Activated naive CD8-positive, alpha-beta T cell treated with anti-CD3 and anti-CD28 coated beads, Interleukin-2, amount 10 ng/mL, durations not matched to agents 7 days and 5 days (primary cell): ENCODE results near the gene MIEF1. TPM values are rescaled to one million over a fixed set of nuclear protein-coding genes. Genes with fewer than 3 reads are reported as not detected.

ENCODE experiments used
- ATAC-seq: fragments of 150-1000 bp; cut with Tn5 transposase; one replicate; pipeline ENCODE4 v1.10.0; 2021; ENCODE audit warnings: low read depth, moderate library complexity
- POLR2A ChIA-PET: fragments of 350-600 bp; sonication (Branson Sonifier 250); formaldehyde crosslinking; loops from one replicate; lab custom pipeline; 2021; ENCODE audit warnings: antibody characterized with exemption; lab: Charles Lee
- DNase-seq: peaks from one replicate; pipeline ENCODE4 v3.0.0; 2021
- H3K27ac Mint-ChIP-seq: one replicate; pipeline ENCODE4 v1.8.0; 2022; ENCODE audit warnings: mild to moderate bottlenecking, mixed read lengths
- H3K27me3 Mint-ChIP-seq: one replicate; pipeline ENCODE4 v1.8.0; 2022; ENCODE audit warnings: mild to moderate bottlenecking, moderate library complexity, mixed read lengths
- H3K36me3 Mint-ChIP-seq: one replicate; pipeline ENCODE4 v1.8.0; 2021; ENCODE audit warnings: mild to moderate bottlenecking, mixed read lengths
- H3K4me1 Mint-ChIP-seq: one replicate; pipeline ENCODE4 v1.8.0; 2021; ENCODE audit warnings: mixed read lengths
- H3K4me3 Mint-ChIP-seq: one replicate; pipeline ENCODE4 v1.8.0; 2022; ENCODE audit warnings: mild to moderate bottlenecking, moderate library complexity, mixed read lengths
- H3K9me3 Mint-ChIP-seq: one replicate; pipeline ENCODE4 v1.8.0; 2021; ENCODE audit warnings: mixed read lengths
- total RNA-seq, 2 experiments: library from RNA; stranded (reverse); gene quantifications; one replicate each; pipeline ENCODE4 v1.2.3, GENCODE V29; 2021

MIEF1 gene
- total RNA-seq, 2 experiments from 2014 or later = 33.9 to 40.0 TPM

DNA sequence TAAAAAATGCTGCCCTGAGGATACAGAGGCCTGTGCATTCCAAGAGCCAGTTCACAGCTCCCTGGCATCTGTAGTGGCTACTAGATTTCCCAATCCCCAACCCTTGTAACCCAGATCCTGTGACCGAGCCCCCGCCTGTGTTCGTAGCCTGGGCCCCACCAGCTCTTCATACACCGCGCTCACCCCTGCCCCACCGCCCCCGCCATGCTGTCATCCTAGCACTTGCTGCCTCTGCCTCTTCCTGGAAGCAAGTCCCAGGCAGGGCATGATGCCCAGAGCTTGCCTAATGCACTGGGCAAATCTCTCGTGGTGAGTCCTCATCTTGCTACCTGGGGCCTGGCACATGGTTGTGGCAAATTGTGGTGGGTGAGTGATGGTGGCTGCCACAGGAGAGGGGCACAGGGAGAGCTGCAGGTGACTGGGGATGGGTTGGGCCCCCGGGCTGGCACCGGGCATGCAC is 38.1 kb upstream of the MIEF1 start:
- H3K27me3 Mint-ChIP-seq = peaks cover 6% of the 10 kb centered on the region
- H3K4me3 Mint-ChIP-seq = no peak overlapping the region
- peaks cover 10% of the 10 kb centered on the region for H3K4me1 Mint-ChIP-seq
- DNase-seq (no peak), ATAC-seq (no peak)
- POLR2A ChIA-PET = interaction anchor here (0.7 to 0.8 kb wide), 2 partner anchors 15 to 64 kb away, joined by 3 read pairs; partner anchors contain the start of gene TAB1
- H3K36me3 Mint-ChIP-seq = no peaks in the 10 kb centered on the region
- no peak overlapping the region for H3K27ac Mint-ChIP-seq
- no peaks in the 10 kb centered on the region for H3K9me3 Mint-ChIP-seq

DNA sequence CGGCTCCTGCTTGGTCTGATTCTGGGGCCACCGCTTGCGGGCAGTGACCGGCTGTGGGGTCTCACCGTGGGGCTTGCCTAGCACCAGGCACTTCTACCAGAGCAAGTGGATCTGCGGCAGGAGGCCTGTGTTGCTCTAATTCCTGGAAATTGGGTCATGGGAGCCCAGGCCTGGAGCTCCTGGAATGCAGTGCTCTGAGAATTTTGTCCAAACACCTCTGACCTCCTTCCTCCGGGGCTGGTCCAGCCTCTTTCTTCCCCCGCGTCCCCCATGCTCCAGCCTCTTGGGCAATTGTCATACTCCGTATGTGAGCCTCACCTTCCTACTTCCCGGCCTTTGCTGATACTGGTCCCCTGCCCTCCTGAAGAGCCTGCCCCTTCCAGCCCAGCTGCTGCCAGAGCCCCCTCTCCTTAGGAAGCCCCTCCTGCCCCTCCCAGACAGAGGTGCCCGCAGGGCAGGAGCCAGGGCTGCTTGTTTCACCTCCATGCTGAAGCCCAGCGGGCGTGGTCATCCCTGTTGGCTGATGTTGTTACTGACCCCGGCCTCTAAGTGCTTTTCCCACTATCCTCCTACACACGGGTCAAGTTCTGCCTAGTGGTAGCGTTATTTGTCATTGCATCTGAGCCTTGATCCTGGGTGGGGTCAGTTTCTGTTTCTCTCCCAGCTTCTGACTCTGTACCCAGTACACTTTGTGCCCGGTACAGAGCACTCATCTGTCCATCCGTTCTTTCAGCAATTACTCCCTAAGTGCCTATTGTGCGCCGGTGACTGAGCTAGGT is 35.7 kb upstream of the MIEF1 start:
- Mint-ChIP-seq H3K27me3 (no peaks in the 10 kb centered on the region), H3K4me1 (peaks cover 13% of the 10 kb centered on the region), H3K36me3 (no peaks in the 10 kb centered on the region), H3K27ac (no peak overlapping the region), H3K9me3 (no peaks in the 10 kb centered on the region), H3K4me3 (no peak overlapping the region)
- POLR2A ChIA-PET = no interaction called here
- ATAC-seq (no peak), DNase-seq (no peak)

DNA sequence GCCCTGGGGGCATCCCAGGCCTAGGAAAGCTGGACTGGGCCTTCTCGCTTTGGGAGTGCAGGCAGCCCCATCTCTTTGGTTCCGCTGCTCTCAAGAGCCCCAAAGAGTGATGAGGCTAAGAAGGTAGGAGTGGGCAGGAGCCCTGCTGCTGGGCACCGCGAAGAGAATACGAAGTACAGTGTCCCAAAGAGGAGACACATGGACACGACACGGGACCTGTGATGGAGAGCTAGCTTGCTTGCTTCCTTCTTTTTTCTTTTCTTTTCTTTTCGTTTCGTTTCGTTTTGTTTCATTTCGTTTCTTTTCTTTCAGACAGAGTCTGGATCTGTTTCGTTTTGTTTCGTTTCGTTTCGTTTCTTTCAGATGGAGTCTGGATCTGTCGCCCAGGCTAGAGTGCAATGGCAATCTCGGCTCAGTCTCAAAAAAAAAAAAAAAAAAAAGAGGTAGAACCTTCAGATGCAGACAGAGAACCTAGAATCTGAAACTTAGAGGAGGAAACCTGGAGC is 34.6 kb upstream of the MIEF1 start:
- POLR2A ChIA-PET = interaction anchor here (0.5 to 1.7 kb wide), 2 partner anchors 16 to 21 kb away, joined by 3 to 4 read pairs; no protein-coding TSS in a partner anchor
- Mint-ChIP-seq H3K4me3 (no peak overlapping the region), H3K27ac (no peak overlapping the region), H3K36me3 (no peaks in the 10 kb centered on the region), H3K27me3 (no peaks in the 10 kb centered on the region), H3K9me3 (no peaks in the 10 kb centered on the region), H3K4me1 (peaks cover 22% of the 10 kb centered on the region)
- ATAC-seq (no peak), DNase-seq (no peak)

DNA sequence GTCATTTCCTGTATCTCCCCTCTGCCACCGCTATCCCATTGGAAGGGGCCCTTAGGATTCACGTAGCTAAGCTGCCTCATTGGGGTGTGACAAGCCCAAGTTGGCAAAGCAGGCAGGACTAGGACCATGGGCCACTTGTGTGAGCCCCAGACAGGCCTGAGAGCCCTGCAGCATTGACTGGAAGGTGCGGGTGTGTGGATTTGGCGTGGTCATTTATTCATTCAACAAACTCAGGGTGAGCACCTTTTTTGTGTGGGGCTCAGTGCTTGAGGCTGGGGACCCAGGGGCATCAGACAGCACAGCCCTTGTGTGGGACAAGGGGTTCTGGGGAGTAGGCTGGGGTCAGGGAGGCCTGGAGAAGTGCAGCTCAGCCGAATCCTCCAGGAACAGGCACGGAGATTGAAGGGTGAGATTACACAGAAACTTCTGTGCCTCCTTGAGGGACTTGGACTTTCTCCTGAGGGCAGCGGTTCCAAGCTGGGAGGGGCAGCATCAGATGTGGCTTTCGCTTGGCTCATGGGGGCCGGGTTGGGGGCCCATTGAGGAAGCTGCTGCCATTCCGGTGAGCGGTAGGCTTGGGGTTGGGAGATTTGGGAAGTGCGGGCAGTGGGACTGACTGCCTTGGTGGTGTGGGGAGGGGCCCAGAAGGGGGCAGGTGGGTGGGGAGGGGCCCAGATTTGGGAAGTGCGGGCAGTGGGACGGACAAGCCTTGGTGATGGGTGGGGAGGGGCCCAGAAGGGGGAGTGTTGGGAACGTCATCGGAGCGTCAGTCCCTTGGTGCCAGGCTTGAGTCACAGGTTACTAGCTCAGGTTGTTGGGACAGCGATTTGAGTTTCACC is 33.4 kb upstream of the MIEF1 start:
- ATAC-seq (no peak), DNase-seq (no peak)
- H3K4me3 Mint-ChIP-seq = no peak overlapping the region
- H3K36me3 Mint-ChIP-seq = no peaks in the 10 kb centered on the region
- POLR2A ChIA-PET = interaction anchor here (1.7 kb wide), 1 partner anchor 22 kb away, joined by 4 read pairs; no protein-coding TSS in a partner anchor
- H3K4me1 Mint-ChIP-seq = peaks cover 29% of the 10 kb centered on the region
- no peaks in the 10 kb centered on the region for H3K27me3 Mint-ChIP-seq
- H3K27ac Mint-ChIP-seq = peak overlapping the region; percentile 65
- no peaks in the 10 kb centered on the region for H3K9me3 Mint-ChIP-seq

DNA sequence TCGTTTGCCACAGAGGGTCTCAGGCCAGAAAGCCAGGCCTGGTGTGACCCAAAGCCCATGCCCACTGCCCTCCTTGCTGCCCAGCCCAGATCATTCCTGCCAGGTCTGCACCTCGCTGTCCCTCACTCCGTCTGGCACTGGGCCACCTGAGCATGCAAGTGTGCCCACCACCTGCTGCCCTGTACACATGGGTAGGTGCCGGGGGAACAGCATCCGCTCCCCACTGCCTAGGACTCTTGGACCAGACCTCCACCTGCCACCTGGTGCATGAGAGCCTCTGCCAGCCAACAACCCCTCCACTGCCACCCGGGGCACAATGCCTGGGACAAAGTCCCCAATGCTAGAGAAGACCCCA is 32.8 kb upstream of the MIEF1 start:
- H3K27me3 Mint-ChIP-seq = no peaks in the 10 kb centered on the region
- H3K4me1 Mint-ChIP-seq = peaks cover 29% of the 10 kb centered on the region
- ATAC-seq = no peak
- no peaks in the 10 kb centered on the region for H3K9me3 Mint-ChIP-seq
- no peak overlapping the region for H3K4me3 Mint-ChIP-seq
- H3K36me3 Mint-ChIP-seq = no peaks in the 10 kb centered on the region
- no peak for DNase-seq
- POLR2A ChIA-PET = no interaction called here
- no peak overlapping the region for H3K27ac Mint-ChIP-seq

DNA sequence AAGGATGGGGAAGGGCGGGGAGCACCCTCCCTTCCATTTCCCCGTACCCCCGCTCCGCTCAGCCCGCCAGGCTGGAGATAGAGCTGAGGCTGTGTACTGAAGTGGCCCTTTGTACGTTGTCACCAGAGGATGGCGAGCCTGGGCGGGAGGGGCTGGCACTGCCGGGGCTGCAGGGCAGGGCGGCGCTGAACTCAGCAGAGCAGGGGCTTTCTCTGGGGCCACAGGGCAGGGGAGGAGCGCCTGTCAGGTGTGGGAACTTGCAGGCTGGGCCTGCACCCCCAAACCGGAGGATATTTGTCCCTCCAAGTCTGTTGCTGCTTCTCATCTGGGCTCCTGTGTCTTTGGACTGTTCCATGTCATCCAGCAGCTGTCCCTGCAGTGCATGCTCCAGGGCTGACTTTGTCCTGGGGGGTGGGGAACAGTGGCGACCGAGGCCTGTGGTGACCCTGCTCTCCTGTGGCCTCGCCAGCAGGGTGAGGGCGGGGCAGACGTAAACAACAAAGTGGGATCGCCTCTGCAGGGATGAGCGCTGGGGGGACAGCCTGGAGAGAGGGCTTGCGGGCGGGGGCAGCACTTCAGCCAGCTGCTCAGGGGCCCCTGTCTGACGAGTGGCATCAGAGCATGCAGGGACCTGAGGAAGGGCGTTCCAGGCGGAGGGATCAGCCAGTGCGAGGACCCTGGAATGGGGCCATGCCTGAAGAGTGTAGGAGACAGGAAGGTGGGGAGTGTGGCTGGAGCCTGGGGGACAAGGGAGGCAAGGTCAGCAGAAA is 32.2 kb upstream of the MIEF1 start:
- no peak overlapping the region for H3K27ac Mint-ChIP-seq
- peaks cover 29% of the 10 kb centered on the region for H3K4me1 Mint-ChIP-seq

DNA sequence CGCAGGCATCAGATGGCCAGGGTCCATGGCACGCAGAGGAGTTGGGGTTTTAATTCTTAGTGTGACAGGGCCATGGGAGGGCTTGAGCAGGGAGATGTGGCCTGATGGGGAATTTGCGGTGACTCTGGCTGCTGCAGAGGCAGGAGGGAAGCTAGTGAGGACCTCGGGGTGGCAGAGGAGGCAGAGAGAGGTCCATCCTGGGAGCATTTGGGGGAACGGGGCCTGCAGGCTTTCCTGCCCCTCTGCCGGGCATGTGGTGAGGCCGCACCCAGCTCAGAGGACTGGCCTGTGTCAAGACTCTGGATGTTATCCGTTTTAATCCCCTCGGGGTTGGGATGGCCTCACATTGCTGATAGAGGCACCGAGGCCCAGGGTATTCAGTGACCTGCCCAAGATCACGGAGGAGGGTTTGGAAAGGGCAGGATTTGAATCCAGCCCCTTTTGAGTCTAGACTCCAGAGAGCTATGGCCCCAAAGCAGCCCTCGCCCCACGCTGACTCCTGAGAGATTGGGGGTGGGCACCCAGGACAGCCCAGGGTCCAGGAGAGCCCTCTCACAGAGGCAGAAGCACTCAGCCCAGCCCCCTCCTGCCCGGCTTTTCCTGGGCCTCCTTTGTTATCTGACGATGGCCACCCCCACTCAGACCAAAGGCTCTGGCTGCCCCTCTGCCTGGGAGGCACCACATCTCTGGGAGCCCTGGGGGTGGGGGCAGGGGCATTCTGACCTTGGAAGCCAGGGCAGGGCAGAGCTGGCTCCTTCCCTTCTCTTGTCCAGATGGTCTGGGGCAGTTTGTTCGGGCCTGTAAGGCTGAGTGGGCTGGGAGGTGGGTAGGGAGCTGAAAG is 31.4 kb upstream of the MIEF1 start:
- POLR2A ChIA-PET = interaction anchor here (0.5 to 1.0 kb wide), 4 partner anchors 24 to 1159 kb away, joined by 3 to 6 read pairs (median 4); partner anchors contain the start of gene ATF4
- Mint-ChIP-seq H3K36me3 (no peaks in the 10 kb centered on the region), H3K4me1 (peaks cover 29% of the 10 kb centered on the region), H3K4me3 (no peak overlapping the region), H3K27ac (no peak overlapping the region), H3K9me3 (no peaks in the 10 kb centered on the region), H3K27me3 (no peaks in the 10 kb centered on the region)
- DNase-seq (no peak), ATAC-seq (no peak)

More for the DNA sequence above, 32.2 kb upstream of the MIEF1 start:
- Mint-ChIP-seq H3K36me3 (no peaks in the 10 kb centered on the region), H3K4me3 (no peak overlapping the region), H3K27me3 (no peaks in the 10 kb centered on the region), H3K9me3 (no peaks in the 10 kb centered on the region)
- DNase-seq = no peak
- POLR2A ChIA-PET = no interaction called here
- no peak for ATAC-seq

DNA sequence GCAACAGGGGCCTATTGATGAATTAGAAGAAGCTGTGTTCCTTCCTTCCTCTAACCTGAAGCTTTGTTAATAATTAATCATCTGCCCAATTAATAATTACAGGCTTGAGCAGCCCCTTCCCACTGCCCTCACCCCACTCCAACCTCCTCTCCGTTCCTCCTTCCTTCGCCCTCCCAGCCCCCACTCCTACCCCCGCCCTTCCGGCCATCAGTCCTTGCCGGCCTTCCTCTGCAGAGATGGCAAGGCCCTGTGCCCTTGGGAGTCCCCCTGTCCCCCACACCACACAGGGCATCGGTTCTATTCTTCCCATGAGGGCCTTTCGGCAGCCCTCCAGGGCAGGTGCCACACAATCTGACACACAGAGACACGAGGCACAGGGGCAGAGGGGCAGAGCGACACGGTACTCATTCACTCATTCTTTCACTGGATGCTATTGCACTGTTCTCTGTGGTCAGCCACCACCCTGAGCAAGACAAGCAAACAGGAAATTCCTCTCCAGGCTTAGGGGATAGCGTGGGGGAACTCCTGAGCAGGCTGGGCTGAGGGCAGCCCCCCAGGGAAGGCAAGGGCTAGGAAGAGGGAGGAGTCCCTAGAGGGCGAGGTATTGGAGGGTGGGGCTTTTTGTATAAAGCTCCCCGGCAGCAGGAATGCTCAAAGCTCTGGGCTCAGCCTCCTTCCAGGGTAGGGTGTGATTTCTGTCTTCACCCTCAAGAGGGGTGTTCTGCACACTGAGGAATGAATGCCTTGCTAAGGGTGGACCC is 30.5 kb upstream of the MIEF1 start:
- Mint-ChIP-seq H3K4me1 (peaks cover 29% of the 10 kb centered on the region), H3K27ac (peak overlapping the region; percentile 85)

DNA sequence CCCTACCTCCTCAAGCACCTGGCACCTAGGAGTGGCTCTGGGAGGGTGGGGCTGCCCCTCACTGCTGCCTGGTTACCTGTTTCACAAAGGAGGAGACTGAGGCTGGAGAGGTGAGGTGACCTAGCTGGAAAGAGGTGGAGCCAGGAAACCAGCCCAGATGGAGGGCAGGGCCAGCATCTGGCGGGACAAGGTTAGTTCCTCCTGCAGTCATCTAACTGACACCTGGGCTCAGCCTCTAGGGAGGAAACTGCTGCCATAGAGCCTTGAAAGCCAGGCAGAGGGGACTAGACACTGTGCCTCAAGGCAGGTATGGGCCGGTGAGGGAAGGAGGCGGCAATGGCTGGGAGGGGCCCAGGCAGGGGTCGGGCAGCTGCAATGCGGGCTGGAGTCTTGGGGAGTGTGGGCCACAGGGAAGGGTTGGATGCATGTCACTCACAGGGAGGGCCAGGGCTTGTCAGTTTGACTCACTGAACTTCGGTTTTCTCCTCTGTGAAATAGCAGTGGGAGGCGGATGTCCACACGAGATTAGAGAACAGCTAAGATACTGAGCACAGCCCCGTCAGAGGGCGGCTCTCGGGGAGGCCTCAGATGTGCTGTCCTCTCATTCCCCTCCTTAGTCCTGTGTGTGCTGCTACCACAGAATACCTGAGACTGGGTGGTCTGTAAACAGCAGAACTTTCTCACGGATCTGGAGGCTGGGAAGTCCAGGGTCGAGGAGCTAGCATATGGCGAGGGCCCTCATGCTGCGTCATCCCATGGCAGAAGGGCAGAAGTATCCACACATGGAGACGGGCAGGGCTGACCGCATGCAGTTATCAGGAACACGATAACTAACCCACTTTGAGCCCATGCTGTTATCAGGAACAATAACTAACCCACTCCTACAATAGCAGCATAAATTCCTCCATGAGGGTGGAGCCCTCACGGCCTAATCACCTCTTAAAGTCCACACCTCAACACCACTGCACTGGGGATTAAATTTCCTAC is 29.2 kb upstream of the MIEF1 start:
- POLR2A ChIA-PET = no interaction called here
- H3K36me3 Mint-ChIP-seq = no peaks in the 10 kb centered on the region
- no peak overlapping the region for H3K4me3 Mint-ChIP-seq
- no peak for ATAC-seq
- no peaks in the 10 kb centered on the region for H3K9me3 Mint-ChIP-seq
- peaks cover 23% of the 10 kb centered on the region for H3K4me1 Mint-ChIP-seq
- peak overlapping the region; percentile 47 for H3K27ac Mint-ChIP-seq
- no peak for DNase-seq
- H3K27me3 Mint-ChIP-seq = no peaks in the 10 kb centered on the region

More for the DNA sequence above, 30.5 kb upstream of the MIEF1 start:
- no peaks in the 10 kb centered on the region for H3K36me3 Mint-ChIP-seq
- ATAC-seq (peak; percentile 79), DNase-seq (peak; percentile 46)
- H3K4me3 Mint-ChIP-seq = peak overlapping the region; percentile 61
- no peaks in the 10 kb centered on the region for H3K27me3 Mint-ChIP-seq
- H3K9me3 Mint-ChIP-seq = no peaks in the 10 kb centered on the region
- POLR2A ChIA-PET = interaction anchor here (0.6 to 1.0 kb wide), 4 partner anchors 25 to 1160 kb away, joined by 3 to 6 read pairs (median 3); partner anchors contain the start of gene ATF4

DNA sequence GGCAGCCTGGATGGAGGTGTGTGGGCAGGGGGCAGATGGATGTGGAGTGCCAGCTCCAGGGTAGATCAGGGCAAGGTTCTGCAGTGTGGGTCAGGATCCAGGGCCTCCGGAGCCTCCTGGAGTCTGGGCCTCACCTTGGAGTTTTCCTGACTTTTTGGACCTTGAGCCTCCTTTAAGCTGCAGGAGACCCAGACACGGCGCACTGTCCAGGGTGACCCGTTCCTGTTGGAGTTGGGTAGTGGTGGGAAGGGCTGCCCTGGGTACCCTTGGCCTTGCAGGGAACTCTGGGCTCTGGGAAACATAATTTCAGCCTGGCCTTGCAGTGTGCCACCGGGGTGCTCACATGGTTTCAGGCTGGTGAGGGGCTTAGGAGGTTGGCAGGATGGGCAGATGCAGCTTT is 28.2 kb upstream of the MIEF1 start:
- no peaks in the 10 kb centered on the region for H3K36me3 Mint-ChIP-seq
- ATAC-seq (no peak), DNase-seq (no peak)
- POLR2A ChIA-PET = no interaction called here
- no peak overlapping the region for H3K4me3 Mint-ChIP-seq
- H3K4me1 Mint-ChIP-seq = peaks cover 19% of the 10 kb centered on the region
- H3K9me3 Mint-ChIP-seq = no peaks in the 10 kb centered on the region
- no peak overlapping the region for H3K27ac Mint-ChIP-seq
- H3K27me3 Mint-ChIP-seq = no peaks in the 10 kb centered on the region
